Effector CD8-positive, alpha-beta T cell (primary cell): ENCODE results near the gene LHPP.

ENCODE experiments used
- DNase-seq: peaks from one replicate; lab custom pipeline; 2025; lab: John Stamatoyannopoulos, UW

LHPP gene

GRCh38 chr10:124470544-124471434, 9.2 kb downstream of the LHPP start:
- DNase-seq: no peak

- no peak for DNase-seq
These were observed 10.4 kb downstream of the LHPP start for GRCh38 chr10:124472071-124472470.

GRCh38 chr10:124473070-124473469, 11.4 kb downstream of the LHPP start:
- DNase-seq: no peak

- DNase-seq: no peak
These were observed 13.0 kb downstream of the LHPP start for GRCh38 chr10:124474514-124475070.

GRCh38 chr10:124476043-124476725, 14.6 kb downstream of the LHPP start:
- DNase-seq: no peak

- DNase-seq: no peak
These were observed 16.2 kb downstream of the LHPP start for GRCh38 chr10:124477614-124478363.

- no peak for DNase-seq
These were observed 16.9 kb downstream of the LHPP start for GRCh38 chr10:124478515-124478914.

GRCh38 chr10:124480860-124481259, 19.2 kb downstream of the LHPP start:
- no peak for DNase-seq

GRCh38 chr10:124481717-124482116, 20.1 kb downstream of the LHPP start:
- DNase-seq: no peak

- DNase-seq: no peak
These were observed 20.7 kb downstream of the LHPP start for GRCh38 chr10:124482236-124482800.

- no peak for DNase-seq
These were observed 21.3 kb downstream of the LHPP start for GRCh38 chr10:124482876-124483275.

GRCh38 chr10:124484031-124484430, 22.4 kb downstream of the LHPP start:
- DNase-seq: no peak

GRCh38 chr10:124484661-124485060, 23.0 kb downstream of the LHPP start:
- DNase-seq: no peak

GRCh38 chr10:124486635-124487034, 25.0 kb downstream of the LHPP start:
- DNase-seq: no peak

GRCh38 chr10:124491105-124491504, 29.5 kb downstream of the LHPP start:
- no peak for DNase-seq

- DNase-seq: no peak
These were observed 30.6 kb downstream of the LHPP start for GRCh38 chr10:124492266-124492665.

GRCh38 chr10:124493214-124493882, 31.7 kb downstream of the LHPP start:
- DNase-seq: no peak

GRCh38 chr10:124494046-124494807, 32.6 kb downstream of the LHPP start:
- no peak for DNase-seq

- no peak for DNase-seq
These were observed 33.5 kb downstream of the LHPP start for GRCh38 chr10:124495162-124495561.

- DNase-seq: no peak
These were observed 34.1 kb downstream of the LHPP start for GRCh38 chr10:124495725-124496124.

GRCh38 chr10:124496150-124496549, 34.5 kb downstream of the LHPP start:
- no peak for DNase-seq
